ENCODE results near the gene ZNF646. TPM values are rescaled to one million over a fixed set of nuclear protein-coding genes. Genes with fewer than 3 reads are reported as not detected.

ZNF646 gene
- total and polyA plus RNA-seq, 2 experiments from 2014 or later = 4.8 to 9.1 TPM

DNA sequence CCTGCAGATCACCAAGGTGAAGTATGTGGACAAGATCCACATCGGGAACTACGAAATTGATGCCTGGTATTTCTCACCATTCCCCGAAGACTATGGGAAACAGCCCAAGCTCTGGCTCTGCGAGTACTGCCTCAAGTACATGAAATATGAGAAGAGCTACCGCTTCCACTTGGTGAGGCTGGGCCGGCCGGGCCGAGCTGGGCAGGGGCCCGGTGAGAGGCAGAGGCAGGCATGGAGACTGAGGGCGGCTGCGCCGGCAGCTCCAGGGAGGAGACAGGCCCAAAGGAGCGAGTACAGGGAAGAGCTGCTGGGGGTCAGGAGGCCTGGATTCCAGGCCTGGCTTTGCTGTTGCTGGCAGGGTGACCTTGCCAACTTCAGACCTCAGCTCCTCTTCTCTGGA lies 53.0 kb downstream of the ZNF646 start:
- H3K36me3 ChIP-seq (replicated peaks; ENCODE audit: insufficient read depth, low read depth) = no peaks in the 10 kb centered on the region
- peak overlapping the region; percentile 98 for H3K27ac ChIP-seq
- WGBS (ENCODE audit: low lambda C conversion rate, missing lambda C conversion rate) = 84% methylated on average over 13 of the region's 13 CpGs
- peak; percentile 8 for DNase-seq (ENCODE audit: low spot score)
- H3K4me1 ChIP-seq (ENCODE audit: insufficient read depth) = peaks cover 36% of the 10 kb centered on the region
- no peaks in the 10 kb centered on the region for H3K79me2 ChIP-seq
- no peaks in the 10 kb centered on the region for H4K20me1 ChIP-seq (ENCODE audit: insufficient read depth, poor library complexity, severe bottlenecking)
- H3K27me3 ChIP-seq = no peaks in the 10 kb centered on the region
- TF ChIP-seq EZH2phosphoT487 (IDR thresholded peaks at IDR 0.05; ENCODE audit: low read depth, severe bottlenecking, unreplicated experiment) (no peak), EZH2 (IDR thresholded peaks at IDR 0.05; ENCODE audit: borderline replicate concordance) (no peak)
- TF ChIP-seq, protein P1, sequence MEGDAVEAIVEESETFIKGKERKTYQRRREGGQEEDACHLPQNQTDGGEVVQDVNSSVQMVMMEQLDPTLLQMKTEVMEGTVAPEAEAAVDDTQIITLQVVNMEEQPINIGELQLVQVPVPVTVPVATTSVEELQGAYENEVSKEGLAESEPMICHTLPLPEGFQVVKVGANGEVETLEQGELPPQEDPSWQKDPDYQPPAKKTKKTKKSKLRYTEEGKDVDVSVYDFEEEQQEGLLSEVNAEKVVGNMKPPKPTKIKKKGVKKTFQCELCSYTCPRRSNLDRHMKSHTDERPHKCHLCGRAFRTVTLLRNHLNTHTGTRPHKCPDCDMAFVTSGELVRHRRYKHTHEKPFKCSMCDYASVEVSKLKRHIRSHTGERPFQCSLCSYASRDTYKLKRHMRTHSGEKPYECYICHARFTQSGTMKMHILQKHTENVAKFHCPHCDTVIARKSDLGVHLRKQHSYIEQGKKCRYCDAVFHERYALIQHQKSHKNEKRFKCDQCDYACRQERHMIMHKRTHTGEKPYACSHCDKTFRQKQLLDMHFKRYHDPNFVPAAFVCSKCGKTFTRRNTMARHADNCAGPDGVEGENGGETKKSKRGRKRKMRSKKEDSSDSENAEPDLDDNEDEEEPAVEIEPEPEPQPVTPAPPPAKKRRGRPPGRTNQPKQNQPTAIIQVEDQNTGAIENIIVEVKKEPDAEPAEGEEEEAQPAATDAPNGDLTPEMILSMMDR (IDR thresholded peaks at IDR 0.05; ENCODE audit: poor library complexity) = no peak
- no peak overlapping the region for H3K4me3 ChIP-seq
- no peaks in the 10 kb centered on the region for H3K9me2 ChIP-seq (replicated peaks; ENCODE audit: insufficient read depth)
- H2AFZ ChIP-seq = no peak overlapping the region
- no peaks in the 10 kb centered on the region for H3K9me3 ChIP-seq (ENCODE audit: low read depth)
- H3K4me2 ChIP-seq = no peak overlapping the region

DNA sequence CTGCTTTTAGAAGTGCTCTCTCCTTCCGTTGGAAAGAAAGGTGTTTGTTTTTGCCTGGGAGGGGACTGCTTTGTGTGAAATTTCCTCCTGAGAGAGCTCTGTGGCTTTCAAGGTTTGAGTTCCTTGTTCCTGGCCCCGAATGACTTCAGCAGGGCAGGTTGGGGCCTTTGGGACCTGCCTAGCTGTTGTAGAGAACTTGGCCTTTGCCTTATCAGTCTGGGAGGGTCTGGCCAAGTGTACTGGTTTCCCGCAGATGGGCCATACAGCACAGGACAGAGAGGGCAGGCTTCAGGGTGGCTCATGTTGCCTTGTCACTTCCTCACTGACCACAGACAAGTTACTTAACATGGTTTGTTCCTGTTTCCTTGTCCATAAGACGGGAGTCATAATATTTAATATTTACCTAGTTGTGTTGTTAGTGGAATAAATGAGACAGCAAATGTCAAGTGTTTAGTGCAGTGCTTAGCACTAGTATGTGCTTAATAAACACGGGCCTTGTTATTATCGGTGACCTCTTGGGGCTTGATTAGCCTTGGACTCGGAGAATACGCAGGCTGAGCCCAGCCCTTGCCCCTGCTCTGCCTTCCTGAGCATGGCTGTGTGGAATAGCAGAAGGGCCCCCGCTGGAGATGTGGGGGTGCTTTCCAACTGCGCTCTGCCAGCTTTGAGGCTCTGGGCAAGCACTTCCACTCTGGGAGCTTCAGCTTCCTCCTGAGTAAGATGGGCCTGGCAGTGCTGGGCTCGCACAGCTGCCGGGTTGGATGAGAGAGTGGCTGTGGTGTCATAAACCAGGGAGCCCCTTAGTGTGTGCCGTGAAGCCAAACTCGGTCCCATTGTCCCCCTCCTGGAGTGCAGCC lies 54.7 kb downstream of the ZNF646 start:
- Histone ChIP-seq H3K27me3 (no peaks in the 10 kb centered on the region), H3K36me3 (replicated peaks; ENCODE audit: insufficient read depth, low read depth) (no peaks in the 10 kb centered on the region), H3K79me2 (peaks cover 11% of the 10 kb centered on the region), H3K4me1 (ENCODE audit: insufficient read depth) (peaks cover 52% of the 10 kb centered on the region), H3K27ac (peak overlapping the region; percentile 98), H3K4me3 (no peak overlapping the region), H3K4me2 (peak overlapping the region; percentile 12), H2AFZ (no peak overlapping the region), H3K9me2 (replicated peaks; ENCODE audit: insufficient read depth) (no peaks in the 10 kb centered on the region), H4K20me1 (ENCODE audit: insufficient read depth, poor library complexity, severe bottlenecking) (peaks cover 1% of the 10 kb centered on the region), H3K9me3 (ENCODE audit: low read depth) (no peaks in the 10 kb centered on the region)
- TF ChIP-seq EZH2 (IDR thresholded peaks at IDR 0.05; ENCODE audit: borderline replicate concordance) = no peak
- TF ChIP-seq, protein P1 (IDR thresholded peaks at IDR 0.05; ENCODE audit: poor library complexity) = no peak
- TF ChIP-seq EZH2phosphoT487 (IDR thresholded peaks at IDR 0.05; ENCODE audit: low read depth, severe bottlenecking, unreplicated experiment) = no peak
- peak; percentile 41 for DNase-seq (ENCODE audit: low spot score)
- WGBS (ENCODE audit: low lambda C conversion rate, missing lambda C conversion rate) = 79% methylated on average over 14 of the region's 14 CpGs

DNA sequence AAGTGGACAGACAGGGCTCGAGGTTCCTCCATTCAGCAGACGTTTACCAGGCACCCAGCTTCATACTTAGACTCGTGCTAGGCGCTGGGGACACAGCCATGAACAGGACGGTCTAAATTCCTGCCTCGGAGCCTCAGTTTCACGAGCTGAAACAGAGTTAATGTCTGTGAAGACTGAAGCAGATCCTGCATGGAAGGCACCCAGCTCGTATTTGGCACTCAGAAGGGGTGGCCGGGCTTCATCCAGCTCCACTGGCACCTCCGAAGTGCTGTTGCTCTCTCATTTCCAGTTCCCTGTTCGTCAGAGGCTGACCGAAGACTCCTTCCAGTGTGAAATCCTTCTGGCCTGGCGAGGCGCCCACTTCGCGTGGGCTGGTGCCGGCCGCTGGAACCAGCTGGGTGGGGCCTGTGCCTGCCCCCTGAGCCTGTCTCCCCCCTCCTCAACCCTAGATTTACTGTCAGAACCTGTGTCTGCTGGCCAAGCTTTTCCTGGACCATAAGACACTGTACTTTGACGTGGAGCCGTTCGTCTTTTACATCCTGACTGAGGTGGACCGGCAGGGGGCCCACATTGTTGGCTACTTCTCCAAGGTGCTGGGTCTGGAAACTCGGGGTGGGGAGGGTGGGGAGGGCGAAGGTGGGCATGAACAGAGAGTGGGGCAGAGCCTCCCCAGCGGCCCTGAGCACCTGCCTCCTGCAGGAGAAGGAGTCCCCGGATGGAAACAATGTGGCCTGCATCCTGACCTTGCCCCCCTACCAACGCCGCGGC lies 55.5 kb downstream of the ZNF646 start:
- Histone ChIP-seq H3K79me2 (peaks cover 20% of the 10 kb centered on the region), H4K20me1 (ENCODE audit: insufficient read depth, poor library complexity, severe bottlenecking) (peaks cover 4% of the 10 kb centered on the region), H3K36me3 (replicated peaks; ENCODE audit: insufficient read depth, low read depth) (no peaks in the 10 kb centered on the region), H3K4me1 (ENCODE audit: insufficient read depth) (peaks cover 57% of the 10 kb centered on the region), H3K27me3 (no peaks in the 10 kb centered on the region), H2AFZ (no peak overlapping the region), H3K27ac (peak overlapping the region; percentile 98), H3K9me3 (ENCODE audit: low read depth) (no peaks in the 10 kb centered on the region), H3K9me2 (replicated peaks; ENCODE audit: insufficient read depth) (no peaks in the 10 kb centered on the region), H3K4me2 (no peak overlapping the region), H3K4me3 (no peak overlapping the region)
- peak; percentile 16 for DNase-seq (ENCODE audit: low spot score)
- TF ChIP-seq EZH2phosphoT487 (IDR thresholded peaks at IDR 0.05; ENCODE audit: low read depth, severe bottlenecking, unreplicated experiment) = no peak
- TF ChIP-seq, protein P1 (IDR thresholded peaks at IDR 0.05; ENCODE audit: poor library complexity) = no peak
- TF ChIP-seq EZH2 (IDR thresholded peaks at IDR 0.05; ENCODE audit: borderline replicate concordance) = no peak
- WGBS (ENCODE audit: low lambda C conversion rate, missing lambda C conversion rate) = 90% methylated on average over 27 of the region's 29 CpGs
